ENCODE data around the gene LMOD1. TPM values are rescaled to one million over a fixed set of nuclear protein-coding genes. Genes with fewer than 3 reads are reported as not detected.
"Not testable (repeated sequence)": the region's sequence is repeated elsewhere in the genome, so short reads cannot be mapped to it uniquely, and the experiment has no call there.

LMOD1 gene
- polyA plus RNA-seq, 2 donors, result 30.2 to 60.4 TPM

GRCh38 chr1:201970334-201971159 is 24.2 kb upstream of the LMOD1 start:
- no peaks in the 10 kb centered on the region for H3K9me3 ChIP-seq (ENCODE audit: control insufficient read depth in 2 of 2, insufficient read depth in 1 of 2, low read depth in 1 of 2, low read length in 1 of 2)
- H3K4me1 ChIP-seq (ENCODE audit: control insufficient read depth in 2 of 2, insufficient read depth in 2 of 2, low read length in 1 of 2), result no peaks in the 10 kb centered on the region
- H3K36me3 ChIP-seq (ENCODE audit: control insufficient read depth in 2 of 2, insufficient read depth in 2 of 2, low read length in 1 of 2), result peaks cover 3% of the 10 kb centered on the region in 2 donors
- 53 to 56% methylated on average over 9 of the region's 9 CpGs for WGBS, 2 donors
- no peaks in the 10 kb centered on the region for H3K27me3 ChIP-seq (ENCODE audit: control insufficient read depth in 1 of 2, insufficient read depth in 2 of 2, low read length in 2 of 2)
- no peak overlapping the region for H3K27ac ChIP-seq (ENCODE audit: low read depth in 2 of 2, low read length in 1 of 2)
- H3K4me3 ChIP-seq (ENCODE audit: low read depth in 1 of 2, low read length in 2 of 2), result no peak overlapping the region

- no peak overlapping the region for H3K4me3 ChIP-seq (ENCODE audit: low read depth in 1 of 2, low read length in 2 of 2)
These were observed 22.0 kb upstream of the LMOD1 start for GRCh38 chr1:201968202-201968925.

GRCh38 chr1:201966171-201966570 is 19.8 kb upstream of the LMOD1 start:
- peaks cover 6 to 9% of the 10 kb centered on the region in 2 donors for H3K36me3 ChIP-seq (ENCODE audit: control insufficient read depth in 2 of 2, insufficient read depth in 2 of 2, low read length in 1 of 2)
- no peak overlapping the region for H3K27ac ChIP-seq (ENCODE audit: low read depth in 2 of 2, low read length in 1 of 2)
- H3K27me3 ChIP-seq (ENCODE audit: control insufficient read depth in 1 of 2, insufficient read depth in 2 of 2, low read length in 2 of 2), result no peaks in the 10 kb centered on the region
- no peak overlapping the region for H3K4me3 ChIP-seq (ENCODE audit: low read depth in 1 of 2, low read length in 2 of 2)
- H3K9me3 ChIP-seq (ENCODE audit: control insufficient read depth in 2 of 2, insufficient read depth in 1 of 2, low read depth in 1 of 2, low read length in 1 of 2), result no peaks in the 10 kb centered on the region
- H3K4me1 ChIP-seq (ENCODE audit: control insufficient read depth in 2 of 2, insufficient read depth in 2 of 2, low read length in 1 of 2), result no peaks in the 10 kb centered on the region
- 94 to 95% methylated on average over 5 of the region's 5 CpGs for WGBS, 2 donors

More at GRCh38 chr1:201968202-201968925, 22.0 kb upstream of the LMOD1 start:
- 89 to 92% methylated on average over 16 of the region's 16 CpGs for WGBS, 2 donors
- H3K4me1 ChIP-seq (ENCODE audit: control insufficient read depth in 2 of 2, insufficient read depth in 2 of 2, low read length in 1 of 2), result no peaks in the 10 kb centered on the region
- no peak overlapping the region for H3K27ac ChIP-seq (ENCODE audit: low read depth in 2 of 2, low read length in 1 of 2)
- H3K36me3 ChIP-seq (ENCODE audit: control insufficient read depth in 2 of 2, insufficient read depth in 2 of 2, low read length in 1 of 2), result peaks cover 3 to 5% of the 10 kb centered on the region in 2 donors
- no peaks in the 10 kb centered on the region for H3K9me3 ChIP-seq (ENCODE audit: control insufficient read depth in 2 of 2, insufficient read depth in 1 of 2, low read depth in 1 of 2, low read length in 1 of 2)
- H3K27me3 ChIP-seq (ENCODE audit: control insufficient read depth in 1 of 2, insufficient read depth in 2 of 2, low read length in 2 of 2), result no peaks in the 10 kb centered on the region

GRCh38 chr1:201964261-201964660 is 17.9 kb upstream of the LMOD1 start:
- peaks cover 8 to 9% of the 10 kb centered on the region in 2 donors for H3K36me3 ChIP-seq (ENCODE audit: control insufficient read depth in 2 of 2, insufficient read depth in 2 of 2, low read length in 1 of 2)
- no peaks in the 10 kb centered on the region for H3K9me3 ChIP-seq (ENCODE audit: control insufficient read depth in 2 of 2, insufficient read depth in 1 of 2, low read depth in 1 of 2, low read length in 1 of 2)
- H3K4me3 ChIP-seq (ENCODE audit: low read depth in 1 of 2, low read length in 2 of 2), result no peak overlapping the region
- 68 to 80% methylated on average over 1 of the region's 1 CpG for WGBS, 2 donors
- no peaks in the 10 kb centered on the region for H3K4me1 ChIP-seq (ENCODE audit: control insufficient read depth in 2 of 2, insufficient read depth in 2 of 2, low read length in 1 of 2)
- no peak overlapping the region for H3K27ac ChIP-seq (ENCODE audit: low read depth in 2 of 2, low read length in 1 of 2)
- H3K27me3 ChIP-seq (ENCODE audit: control insufficient read depth in 1 of 2, insufficient read depth in 2 of 2, low read length in 2 of 2), result no peaks in the 10 kb centered on the region

- not testable (repeated sequence) for H3K9me3 ChIP-seq (ENCODE audit: control insufficient read depth in 2 of 2, insufficient read depth in 1 of 2, low read depth in 1 of 2, low read length in 1 of 2); H3K4me1 ChIP-seq (ENCODE audit: control insufficient read depth in 2 of 2, insufficient read depth in 2 of 2, low read length in 1 of 2); H3K27ac ChIP-seq (ENCODE audit: low read depth in 2 of 2, low read length in 1 of 2); H3K4me3 ChIP-seq (ENCODE audit: low read depth in 1 of 2, low read length in 2 of 2); H3K27me3 ChIP-seq (ENCODE audit: control insufficient read depth in 1 of 2, insufficient read depth in 2 of 2, low read length in 2 of 2)
- peaks cover 8 to 15% of the 10 kb centered on the region in 2 donors for H3K36me3 ChIP-seq (ENCODE audit: control insufficient read depth in 2 of 2, insufficient read depth in 2 of 2, low read length in 1 of 2)
- WGBS, 2 donors, result 91 to 94% methylated on average over 10 of the region's 10 CpGs
These were observed 16.0 kb upstream of the LMOD1 start for GRCh38 chr1:201962382-201962781.

- H3K27ac ChIP-seq (ENCODE audit: low read depth in 2 of 2, low read length in 1 of 2), result no peak overlapping the region
- H3K9me3 ChIP-seq (ENCODE audit: control insufficient read depth in 2 of 2, insufficient read depth in 1 of 2, low read depth in 1 of 2, low read length in 1 of 2), result no peaks in the 10 kb centered on the region
- no peaks in the 10 kb centered on the region for H3K4me1 ChIP-seq (ENCODE audit: control insufficient read depth in 2 of 2, insufficient read depth in 2 of 2, low read length in 1 of 2)
- no peak overlapping the region for H3K4me3 ChIP-seq (ENCODE audit: low read depth in 1 of 2, low read length in 2 of 2)
- peaks cover 3 to 15% of the 10 kb centered on the region in 2 donors for H3K36me3 ChIP-seq (ENCODE audit: control insufficient read depth in 2 of 2, insufficient read depth in 2 of 2, low read length in 1 of 2)
- WGBS, 2 donors, result 84 to 89% methylated on average over 5 of the region's 5 CpGs
- H3K27me3 ChIP-seq (ENCODE audit: control insufficient read depth in 1 of 2, insufficient read depth in 2 of 2, low read length in 2 of 2), result no peaks in the 10 kb centered on the region
These were observed 12.0 kb upstream of the LMOD1 start for GRCh38 chr1:201958348-201958747.

- H3K4me3 ChIP-seq (ENCODE audit: low read depth in 1 of 2, low read length in 2 of 2), result peak overlapping the region; percentile 88 to 97
- H3K27ac ChIP-seq (ENCODE audit: low read depth in 2 of 2, low read length in 1 of 2), result peak overlapping the region; percentile 51 to 93
- H3K4me1 ChIP-seq (ENCODE audit: control insufficient read depth in 2 of 2, insufficient read depth in 2 of 2, low read length in 1 of 2), result no peaks in the 10 kb centered on the region
- no peaks in the 10 kb centered on the region for H3K27me3 ChIP-seq (ENCODE audit: control insufficient read depth in 1 of 2, insufficient read depth in 2 of 2, low read length in 2 of 2)
- peaks cover 0 to 8% of the 10 kb centered on the region in 2 donors for H3K36me3 ChIP-seq (ENCODE audit: control insufficient read depth in 2 of 2, insufficient read depth in 2 of 2, low read length in 1 of 2)
- WGBS, 2 donors, result 0 to 1% methylated on average over 17 of the region's 17 CpGs
- no peaks in the 10 kb centered on the region for H3K9me3 ChIP-seq (ENCODE audit: control insufficient read depth in 2 of 2, insufficient read depth in 1 of 2, low read depth in 1 of 2, low read length in 1 of 2)
These were observed 9.4 kb upstream of the LMOD1 start for GRCh38 chr1:201955729-201956143.

- Histone ChIP-seq H3K9me3 (ENCODE audit: control insufficient read depth in 2 of 2, insufficient read depth in 1 of 2, low read depth in 1 of 2, low read length in 1 of 2) (no peaks in the 10 kb centered on the region), H3K27me3 (ENCODE audit: control insufficient read depth in 1 of 2, insufficient read depth in 2 of 2, low read length in 2 of 2) (no peaks in the 10 kb centered on the region), H3K4me1 (ENCODE audit: control insufficient read depth in 2 of 2, insufficient read depth in 2 of 2, low read length in 1 of 2) (no peaks in the 10 kb centered on the region), H3K27ac (ENCODE audit: low read depth in 2 of 2, low read length in 1 of 2) (peak within 1 kb of the TSS; percentile 67 to 93), H3K4me3 (ENCODE audit: low read depth in 1 of 2, low read length in 2 of 2) (peak within 1 kb of the TSS; percentile 88 to 97), H3K36me3 (ENCODE audit: control insufficient read depth in 2 of 2, insufficient read depth in 2 of 2, low read length in 1 of 2) (peaks cover 0 to 8% of the 10 kb centered on the region in 2 donors)
- WGBS, 2 donors, result 0 to 1% methylated on average over 43 of the region's 43 CpGs
These were observed 8.8 kb upstream of the LMOD1 start, which contains the start of gene TIMM17A for GRCh38 chr1:201955009-201955728. Gene TIMM17A, plus strand, starts transcription at chr1:201955503. Its CDS starts 24 bp downstream, at chr1:201955527.

GRCh38 chr1:201954263-201955008 is 8.1 kb upstream of the LMOD1 start:
- 56 to 57% methylated on average over 24 of the region's 24 CpGs for WGBS, 2 donors
- peaks cover 0 to 6% of the 10 kb centered on the region in 2 donors for H3K36me3 ChIP-seq (ENCODE audit: control insufficient read depth in 2 of 2, insufficient read depth in 2 of 2, low read length in 1 of 2)
- no peaks in the 10 kb centered on the region for H3K27me3 ChIP-seq (ENCODE audit: control insufficient read depth in 1 of 2, insufficient read depth in 2 of 2, low read length in 2 of 2)
- H3K4me1 ChIP-seq (ENCODE audit: control insufficient read depth in 2 of 2, insufficient read depth in 2 of 2, low read length in 1 of 2), result no peaks in the 10 kb centered on the region
- no peaks in the 10 kb centered on the region for H3K9me3 ChIP-seq (ENCODE audit: control insufficient read depth in 2 of 2, insufficient read depth in 1 of 2, low read depth in 1 of 2, low read length in 1 of 2)
- peak overlapping the region; percentile 23 to 77 for H3K27ac ChIP-seq (ENCODE audit: low read depth in 2 of 2, low read length in 1 of 2)
- peak overlapping the region; percentile 88 to 97 for H3K4me3 ChIP-seq (ENCODE audit: low read depth in 1 of 2, low read length in 2 of 2)

Measured in esophagus (tissue), 2 donors.